NCI-H1105 (cell line): ENCODE results near the gene MAD2L2.

Experiments used
- DNase-seq: peaks from one replicate; lab custom pipeline; 2025; lab: John Stamatoyannopoulos, UW

MAD2L2 gene

DNA sequence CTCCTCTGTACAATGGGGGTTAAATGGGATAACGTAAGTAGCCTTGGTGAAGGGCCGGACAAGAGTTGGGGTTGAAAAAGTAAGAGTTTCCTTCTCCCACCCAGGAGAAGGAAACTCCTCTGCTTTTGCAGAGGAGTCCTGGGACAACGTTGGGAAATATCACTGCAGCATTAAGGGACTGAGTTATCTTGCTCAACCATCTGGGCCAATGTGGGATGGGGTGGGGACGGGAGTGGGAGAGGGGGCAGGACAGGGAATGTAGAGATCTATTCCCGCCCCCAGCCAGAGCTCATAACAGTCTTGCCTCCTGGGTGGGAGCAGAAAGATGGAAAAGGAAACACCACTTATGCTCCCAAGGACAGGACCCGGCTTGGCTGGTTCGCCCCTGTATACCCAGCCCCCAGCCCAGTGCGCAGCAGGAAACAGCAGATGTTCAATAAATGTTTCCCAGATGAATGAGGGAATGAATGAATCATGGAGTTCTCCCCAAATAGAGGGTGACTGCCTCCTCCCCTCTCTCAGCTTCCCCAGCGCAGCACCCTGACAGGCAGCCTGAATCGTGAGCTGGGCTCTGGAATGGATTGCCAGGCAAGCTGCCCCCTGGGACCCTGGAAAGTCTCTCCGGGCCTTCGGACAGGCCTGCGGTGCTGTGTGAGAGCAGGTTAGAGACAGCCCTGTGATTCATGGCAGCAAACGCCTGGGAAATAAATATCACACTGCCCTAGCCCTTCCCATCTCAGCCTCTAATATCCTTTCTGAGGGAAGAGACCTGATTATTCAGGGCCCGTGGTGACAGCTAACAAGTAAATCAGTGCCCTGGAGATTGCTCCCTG is 51.5 kb downstream of the MAD2L2 start:
- no peak for DNase-seq

GRCh38 chr1:11628767-11629166 is 52.2 kb downstream of the MAD2L2 start:
- no peak for DNase-seq

- no peak for DNase-seq
These were observed 54.4 kb downstream of the MAD2L2 start for GRCh38 chr1:11626551-11626950.
